ENCODE measurements around the gene KLF6. TPM values are rescaled to one million over a fixed set of nuclear protein-coding genes. Genes with fewer than 3 reads are reported as not detected.
A peak's percentile ranks its signal among the peaks of the same experiment; 100 is the strongest.

KLF6 gene
- 38.8 and 40.4 TPM in 2 replicates for total RNA-seq (2014; rRNA removed; shearing (Covaris generic); ENCODE audit: low replicate concordance)

GRCh38 chr10:3784510-3785250, at the start of gene KLF6:
TSS of gene KLF6 (minus strand) at chr10:3785209. CDS start at chr10:3785014, 195 bp downstream.
- H3K27me3 ChIP-seq = no peaks in the 10 kb centered on the region
- peaks cover 49% of the 10 kb centered on the region for H3K36me3 ChIP-seq
- H3K4me3 ChIP-seq = peak within 1 kb of the TSS; percentile 90
- H3K9me3 ChIP-seq = no peaks in the 10 kb centered on the region
- DNase-seq = peak; percentile 52

GRCh38 chr10:3834404-3834803, 49.4 kb upstream of the KLF6 start:
- DNase-seq = no peak
- H3K9me3 ChIP-seq = no peaks in the 10 kb centered on the region
- H3K27me3 ChIP-seq = no peaks in the 10 kb centered on the region
- H3K36me3 ChIP-seq = no peaks in the 10 kb centered on the region
- H3K4me3 ChIP-seq = no peak overlapping the region

GRCh38 chr10:3833046-3833445, 48.0 kb upstream of the KLF6 start:
- no peaks in the 10 kb centered on the region for H3K36me3 ChIP-seq
- no peak overlapping the region for H3K4me3 ChIP-seq
- H3K27me3 ChIP-seq = no peaks in the 10 kb centered on the region
- no peak for DNase-seq
- no peaks in the 10 kb centered on the region for H3K9me3 ChIP-seq

- no peak for DNase-seq
- Histone ChIP-seq H3K4me3 (no peak overlapping the region), H3K9me3 (no peaks in the 10 kb centered on the region), H3K27me3 (no peaks in the 10 kb centered on the region), H3K36me3 (no peaks in the 10 kb centered on the region)
These were observed 47.2 kb upstream of the KLF6 start for GRCh38 chr10:3832022-3832786.

GRCh38 chr10:3831608-3832007, 46.6 kb upstream of the KLF6 start:
- Histone ChIP-seq H3K36me3 (no peaks in the 10 kb centered on the region), H3K27me3 (no peaks in the 10 kb centered on the region), H3K9me3 (no peaks in the 10 kb centered on the region), H3K4me3 (no peak overlapping the region)
- no peak for DNase-seq

- Histone ChIP-seq H3K9me3 (no peaks in the 10 kb centered on the region), H3K27me3 (no peaks in the 10 kb centered on the region), H3K36me3 (no peaks in the 10 kb centered on the region), H3K4me3 (no peak overlapping the region)
- DNase-seq = no peak
These were observed 45.9 kb upstream of the KLF6 start for GRCh38 chr10:3830946-3831345.

GRCh38 chr10:3829156-3830050, 44.4 kb upstream of the KLF6 start:
- Histone ChIP-seq H3K4me3 (peak overlapping the region; percentile 37), H3K27me3 (no peaks in the 10 kb centered on the region)
- DNase-seq = no peak

GRCh38 chr10:3828404-3829155, 43.6 kb upstream of the KLF6 start:
- H3K4me3 ChIP-seq = peak overlapping the region; percentile 37
- H3K9me3 ChIP-seq = no peaks in the 10 kb centered on the region
- no peaks in the 10 kb centered on the region for H3K27me3 ChIP-seq
- H3K36me3 ChIP-seq = no peaks in the 10 kb centered on the region
- peak; percentile 44 for DNase-seq

More at GRCh38 chr10:3829156-3830050, 44.4 kb upstream of the KLF6 start:
- no peaks in the 10 kb centered on the region for H3K36me3 ChIP-seq
- H3K9me3 ChIP-seq = no peaks in the 10 kb centered on the region

GRCh38 chr10:3827768-3828403, 42.9 kb upstream of the KLF6 start:
- no peaks in the 10 kb centered on the region for H3K36me3 ChIP-seq

GRCh38 chr10:3827266-3827665, 42.3 kb upstream of the KLF6 start:
- Histone ChIP-seq H3K36me3 (no peaks in the 10 kb centered on the region), H3K27me3 (no peaks in the 10 kb centered on the region), H3K9me3 (no peaks in the 10 kb centered on the region), H3K4me3 (no peak overlapping the region)
- DNase-seq = no peak

More at GRCh38 chr10:3827768-3828403, 42.9 kb upstream of the KLF6 start:
- DNase-seq = no peak
- Histone ChIP-seq H3K9me3 (no peaks in the 10 kb centered on the region), H3K27me3 (no peaks in the 10 kb centered on the region), H3K4me3 (no peak overlapping the region)

- H3K4me3 ChIP-seq = no peak overlapping the region
- H3K36me3 ChIP-seq = no peaks in the 10 kb centered on the region
- no peak for DNase-seq
- no peaks in the 10 kb centered on the region for H3K27me3 ChIP-seq
- H3K9me3 ChIP-seq = no peaks in the 10 kb centered on the region
These were observed 40.9 kb upstream of the KLF6 start for GRCh38 chr10:3825862-3826351.

GRCh38 chr10:3825244-3825643, 40.2 kb upstream of the KLF6 start:
- no peaks in the 10 kb centered on the region for H3K27me3 ChIP-seq
- H3K9me3 ChIP-seq = no peaks in the 10 kb centered on the region
- DNase-seq = peak; percentile 92
- H3K36me3 ChIP-seq = no peaks in the 10 kb centered on the region
- H3K4me3 ChIP-seq = no peak overlapping the region

- no peaks in the 10 kb centered on the region for H3K36me3 ChIP-seq
- no peaks in the 10 kb centered on the region for H3K27me3 ChIP-seq
- no peaks in the 10 kb centered on the region for H3K9me3 ChIP-seq
- no peak overlapping the region for H3K4me3 ChIP-seq
- no peak for DNase-seq
These were observed 37.7 kb upstream of the KLF6 start for GRCh38 chr10:3822541-3823330.

GRCh38 chr10:3820255-3820654, 35.2 kb upstream of the KLF6 start:
- no peak for DNase-seq
- Histone ChIP-seq H3K27me3 (no peaks in the 10 kb centered on the region), H3K4me3 (no peak overlapping the region), H3K9me3 (no peaks in the 10 kb centered on the region), H3K36me3 (no peaks in the 10 kb centered on the region)

GRCh38 chr10:3816995-3817394, 32.0 kb upstream of the KLF6 start:
- Histone ChIP-seq H3K9me3 (no peaks in the 10 kb centered on the region), H3K27me3 (no peaks in the 10 kb centered on the region), H3K4me3 (no peak overlapping the region), H3K36me3 (no peaks in the 10 kb centered on the region)
- DNase-seq = no peak

Data from MG63 (cell line).